Activated CD4-positive, alpha-beta memory T cell treated with anti-CD3 and anti-CD28 coated beads, Interleukin-2, amount 10 ng/mL, durations not matched to agents 7 days and 5 days (primary cell): ENCODE results near the gene BMP4. TPM values are rescaled to one million over a fixed set of nuclear protein-coding genes. Genes with fewer than 3 reads are reported as not detected.

Experiments used
- CTCF ChIA-PET: fragments of 350-600 bp; sonication (Branson Sonifier 250); formaldehyde crosslinking; loops from one replicate; lab custom pipeline; 2021; ENCODE audit warnings: antibody characterized with exemption, inconsistent platforms; lab: Charles Lee
- POLR2A ChIA-PET: fragments of 350-600 bp; sonication (Branson Sonifier 250); formaldehyde crosslinking; loops from one replicate; lab custom pipeline; 2021; ENCODE audit warnings: antibody characterized with exemption; lab: Charles Lee
- DNase-seq: peaks from one replicate; pipeline ENCODE4 v3.0.0-alpha.2; 2020
- H3K27ac Mint-ChIP-seq: one replicate; pipeline ENCODE4 v1.8.0; 2021; ENCODE audit warnings: mild to moderate bottlenecking, mixed read lengths
- H3K27me3 Mint-ChIP-seq: one replicate; pipeline ENCODE4 v1.8.0; 2021; ENCODE audit warnings: mixed read lengths
- H3K36me3 Mint-ChIP-seq: one replicate; pipeline ENCODE4 v1.8.0; 2021; ENCODE audit warnings: low read depth, mixed read lengths
- H3K4me1 Mint-ChIP-seq: one replicate; pipeline ENCODE4 v1.8.0; 2021; ENCODE audit warnings: mixed read lengths
- H3K4me3 Mint-ChIP-seq: one replicate; pipeline ENCODE4 v1.8.0; 2021; ENCODE audit warnings: mild to moderate bottlenecking, mixed read lengths
- H3K9me3 Mint-ChIP-seq: one replicate; pipeline ENCODE4 v1.8.0; 2021; ENCODE audit warnings: mixed read lengths
- total RNA-seq, 2 experiments: library from RNA; stranded (reverse); gene quantifications; one replicate each; pipeline ENCODE4 v1.2.3, GENCODE V29; 2021

BMP4 gene
- total RNA-seq, 2 experiments from 2014 or later, result 0.58 to 0.83 TPM

- ChIA-PET CTCF (no interaction called here), POLR2A (no interaction called here)
- peaks cover 35% of the 10 kb centered on the region for H3K4me1 Mint-ChIP-seq
- no peaks in the 10 kb centered on the region for H3K36me3 Mint-ChIP-seq
- H3K4me3 Mint-ChIP-seq, result peak overlapping the region; percentile 41
- no peaks in the 10 kb centered on the region for H3K9me3 Mint-ChIP-seq
- DNase-seq, result no peak
- H3K27ac Mint-ChIP-seq, result no peak overlapping the region
- H3K27me3 Mint-ChIP-seq, result peaks cover 72% of the 10 kb centered on the region
Observed at GRCh38 chr14:53955671-53956426, 776 bp downstream of the BMP4 start.

GRCh38 chr14:53955229-53955556, 1.4 kb downstream of the BMP4 start:
- Mint-ChIP-seq H3K9me3 (no peaks in the 10 kb centered on the region), H3K36me3 (no peaks in the 10 kb centered on the region), H3K4me3 (peak overlapping the region; percentile 59), H3K27me3 (peaks cover 70% of the 10 kb centered on the region), H3K27ac (no peak overlapping the region), H3K4me1 (peaks cover 35% of the 10 kb centered on the region)
- POLR2A ChIA-PET, result no interaction called here
- DNase-seq, result no peak
- CTCF ChIA-PET, result no interaction called here

GRCh38 chr14:53954551-53955228, 1.9 kb downstream of the BMP4 start:
- H3K36me3 Mint-ChIP-seq, result no peaks in the 10 kb centered on the region
- POLR2A ChIA-PET, result no interaction called here
- peak; percentile 19 for DNase-seq
- H3K27me3 Mint-ChIP-seq, result peaks cover 68% of the 10 kb centered on the region
- CTCF ChIA-PET, result no interaction called here
- peak overlapping the region; percentile 70 for H3K4me3 Mint-ChIP-seq
- peaks cover 35% of the 10 kb centered on the region for H3K4me1 Mint-ChIP-seq
- no peaks in the 10 kb centered on the region for H3K9me3 Mint-ChIP-seq
- no peak overlapping the region for H3K27ac Mint-ChIP-seq

- Mint-ChIP-seq H3K4me3 (peak overlapping the region; percentile 70), H3K4me1 (peaks cover 35% of the 10 kb centered on the region), H3K27ac (no peak overlapping the region), H3K9me3 (no peaks in the 10 kb centered on the region), H3K27me3 (peaks cover 65% of the 10 kb centered on the region), H3K36me3 (no peaks in the 10 kb centered on the region)
- no peak for DNase-seq
- CTCF ChIA-PET, result no interaction called here
- POLR2A ChIA-PET, result no interaction called here
Observed at GRCh38 chr14:53953828-53954550, 2.6 kb downstream of the BMP4 start.

- ChIA-PET POLR2A (no interaction called here), CTCF (no interaction called here)
Observed at GRCh38 chr14:53953002-53953827, 3.4 kb downstream of the BMP4 start.

GRCh38 chr14:53952533-53952932, 4.1 kb downstream of the BMP4 start:
- Mint-ChIP-seq H3K4me1 (peaks cover 35% of the 10 kb centered on the region), H3K27me3 (peaks cover 68% of the 10 kb centered on the region), H3K9me3 (no peaks in the 10 kb centered on the region), H3K36me3 (no peaks in the 10 kb centered on the region), H3K4me3 (no peak overlapping the region), H3K27ac (no peak overlapping the region)
- ChIA-PET POLR2A (no interaction called here), CTCF (no interaction called here)
- no peak for DNase-seq

More at GRCh38 chr14:53953002-53953827, 3.4 kb downstream of the BMP4 start:
- Mint-ChIP-seq H3K9me3 (no peaks in the 10 kb centered on the region), H3K36me3 (no peaks in the 10 kb centered on the region), H3K27ac (no peak overlapping the region), H3K4me1 (peaks cover 35% of the 10 kb centered on the region), H3K4me3 (peak overlapping the region; percentile 70), H3K27me3 (peaks cover 66% of the 10 kb centered on the region)
- peak; percentile 22 for DNase-seq

GRCh38 chr14:53951627-53952303, 4.9 kb downstream of the BMP4 start:
- POLR2A ChIA-PET, result no interaction called here
- Mint-ChIP-seq H3K4me1 (peaks cover 31% of the 10 kb centered on the region), H3K9me3 (no peaks in the 10 kb centered on the region), H3K4me3 (no peak overlapping the region), H3K27ac (no peak overlapping the region), H3K36me3 (no peaks in the 10 kb centered on the region), H3K27me3 (peaks cover 69% of the 10 kb centered on the region)
- CTCF ChIA-PET, result no interaction called here
- no peak for DNase-seq

GRCh38 chr14:53951243-53951626, 5.4 kb downstream of the BMP4 start:
- DNase-seq, result no peak
- H3K9me3 Mint-ChIP-seq, result no peaks in the 10 kb centered on the region
- H3K27ac Mint-ChIP-seq, result no peak overlapping the region
- H3K4me1 Mint-ChIP-seq, result peaks cover 28% of the 10 kb centered on the region
- POLR2A ChIA-PET, result no interaction called here
- H3K4me3 Mint-ChIP-seq, result no peak overlapping the region
- H3K36me3 Mint-ChIP-seq, result no peaks in the 10 kb centered on the region
- H3K27me3 Mint-ChIP-seq, result peaks cover 69% of the 10 kb centered on the region
- CTCF ChIA-PET, result no interaction called here

- no peak for DNase-seq
- POLR2A ChIA-PET, result no interaction called here
- Mint-ChIP-seq H3K4me1 (peaks cover 19% of the 10 kb centered on the region), H3K4me3 (no peak overlapping the region), H3K9me3 (no peaks in the 10 kb centered on the region), H3K36me3 (no peaks in the 10 kb centered on the region), H3K27me3 (peaks cover 67% of the 10 kb centered on the region), H3K27ac (no peak overlapping the region)
- CTCF ChIA-PET, result no interaction called here
Observed at GRCh38 chr14:53950031-53950793, 6.4 kb downstream of the BMP4 start.

GRCh38 chr14:53949201-53949600, 7.4 kb downstream of the BMP4 start:
- H3K27me3 Mint-ChIP-seq, result peaks cover 67% of the 10 kb centered on the region
- peaks cover 11% of the 10 kb centered on the region for H3K4me1 Mint-ChIP-seq
- H3K9me3 Mint-ChIP-seq, result no peaks in the 10 kb centered on the region
- no peak overlapping the region for H3K27ac Mint-ChIP-seq
- POLR2A ChIA-PET, result no interaction called here
- H3K36me3 Mint-ChIP-seq, result no peaks in the 10 kb centered on the region
- CTCF ChIA-PET, result no interaction called here
- DNase-seq, result no peak
- H3K4me3 Mint-ChIP-seq, result no peak overlapping the region

GRCh38 chr14:53948205-53948884, 8.3 kb downstream of the BMP4 start:
- Mint-ChIP-seq H3K9me3 (no peaks in the 10 kb centered on the region), H3K4me3 (no peak overlapping the region), H3K27ac (no peak overlapping the region), H3K4me1 (peaks cover 5% of the 10 kb centered on the region), H3K27me3 (peaks cover 67% of the 10 kb centered on the region), H3K36me3 (no peaks in the 10 kb centered on the region)
- no peak for DNase-seq
- CTCF ChIA-PET, result no interaction called here
- POLR2A ChIA-PET, result no interaction called here
